Measurements from ENCODE around the gene RETREG3.
A peak's percentile ranks its signal among the peaks of the same experiment; 100 is the strongest.

The RETREG3 gene

GRCh38 chr17:42535155-42536047 lies 73.8 kb downstream of the RETREG3 start:
- peak overlapping the region; percentile 90 for H3K4me3 ChIP-seq (ENCODE audit: low read length)
- H3K4me1 ChIP-seq (ENCODE audit: control insufficient read depth, insufficient read depth, low read length): peaks cover 23% of the 10 kb centered on the region
- no peaks in the 10 kb centered on the region for H3K9me3 ChIP-seq (ENCODE audit: control insufficient read depth, low read length)
- H3K36me3 ChIP-seq (ENCODE audit: control insufficient read depth, insufficient read depth, low read length, severe bottlenecking): peaks cover 22% of the 10 kb centered on the region
- H3K27me3 ChIP-seq (replicated peaks; ENCODE audit: control insufficient read depth, insufficient read depth, low read length): no peaks in the 10 kb centered on the region
- peak overlapping the region; percentile 89 for H3K9ac ChIP-seq (ENCODE audit: low read length)
- DNase-seq (ENCODE audit: low read depth): no peak

GRCh38 chr17:42531455-42532354 lies 77.5 kb downstream of the RETREG3 start:
- H3K4me3 ChIP-seq (ENCODE audit: low read length): peak overlapping the region; percentile 76
- H3K27me3 ChIP-seq (replicated peaks; ENCODE audit: control insufficient read depth, insufficient read depth, low read length): no peaks in the 10 kb centered on the region
- H3K36me3 ChIP-seq (ENCODE audit: control insufficient read depth, insufficient read depth, low read length, severe bottlenecking): no peaks in the 10 kb centered on the region
- peak overlapping the region; percentile 79 for H3K9ac ChIP-seq (ENCODE audit: low read length)
- DNase-seq (ENCODE audit: low read depth): peak; percentile 85
- H3K9me3 ChIP-seq (ENCODE audit: control insufficient read depth, low read length): no peaks in the 10 kb centered on the region
- H3K4me1 ChIP-seq (ENCODE audit: control insufficient read depth, insufficient read depth, low read length): peaks cover 20% of the 10 kb centered on the region

- DNase-seq (ENCODE audit: low read depth): no peak
- no peak overlapping the region for H3K9ac ChIP-seq (ENCODE audit: low read length)
- H3K4me3 ChIP-seq (ENCODE audit: low read length): no peak overlapping the region
- H3K9me3 ChIP-seq (ENCODE audit: control insufficient read depth, low read length): no peaks in the 10 kb centered on the region
- no peaks in the 10 kb centered on the region for H3K27me3 ChIP-seq (replicated peaks; ENCODE audit: control insufficient read depth, insufficient read depth, low read length)
- no peaks in the 10 kb centered on the region for H3K36me3 ChIP-seq (ENCODE audit: control insufficient read depth, insufficient read depth, low read length, severe bottlenecking)
- H3K4me1 ChIP-seq (ENCODE audit: control insufficient read depth, insufficient read depth, low read length): peaks cover 25% of the 10 kb centered on the region
Measured at GRCh38 chr17:42530952-42531454, 78.2 kb downstream of the RETREG3 start.
